ENCODE measurements around the gene DGKD. TPM values are rescaled to one million over a fixed set of nuclear protein-coding genes. Genes with fewer than 3 reads are reported as not detected.

Gene DGKD
- total RNA-seq, 1 experiment from 2014 or later: 52.0 TPM

- H3K9me2 ChIP-seq (ENCODE audit: insufficient read depth): no peaks in the 10 kb centered on the region
- no peak overlapping the region for H3K9ac ChIP-seq (ENCODE audit: low read length)
- H3K9me3 ChIP-seq (ENCODE audit: control insufficient read depth in 1 of 2, insufficient read depth in 1 of 2, low read depth in 1 of 2, low read length in 2 of 2): no peaks in the 10 kb centered on the region
- ChIA-PET RAD21 (ENCODE audit: low non-redundant PET in 1 of 2, low total read pairs in 2 of 2, uncharacterized antibody in 2 of 2, unreplicated experiment in 2 of 2) (no interaction called here), CTCF (no interaction called here), POLR2A (no interaction called here)
- intact Hi-C loops (cut with micrococcal nuclease): no loop called here
- H3K36me3 ChIP-seq (ENCODE audit: control insufficient read depth in 1 of 2, insufficient read depth in 2 of 2, low read length in 2 of 2): peaks cover 0 to 4% of the 10 kb centered on the region in 2 experiments; a peak in 1 of 4 replicates
- TF ChIP-seq ZNF274 (IDR thresholded peaks at IDR 0.05; ENCODE audit: low read depth, low read length) (no peak), REST (IDR thresholded peaks at IDR 0.05; ENCODE audit: low read depth) (no peak), POLR2A (IDR thresholded peaks at IDR 0.05; ENCODE audit: borderline replicate concordance, extremely low read depth, insufficient read depth, insufficient read length) (no peak), SIN3A (IDR thresholded peaks at IDR 0.05; ENCODE audit: low read depth) (no peak), MAX (IDR thresholded peaks at IDR 0.05) (no peak)
- no peaks in the 10 kb centered on the region; the same call in 1 of the 2 replicates for H4K20me1 ChIP-seq (ENCODE audit: insufficient read depth)
- no peak overlapping the region for H3K4me3 ChIP-seq (replicated peaks in 1 of 2; ENCODE audit: low read depth in 1 of 2, low read length in 2 of 2)
- no peak overlapping the region for H3K27ac ChIP-seq (ENCODE audit: low read depth, low read length)
- no peak overlapping the region for H3K4me2 ChIP-seq (ENCODE audit: low read length)
- no peak for DNase-seq (ENCODE audit: low read depth, low spot score)
- no peak for ATAC-seq
- H3K27me3 ChIP-seq (ENCODE audit: insufficient read depth, low read length): no peaks in the 10 kb centered on the region
- peaks cover 0 to 4% of the 10 kb centered on the region in 2 experiments; a peak in 2 of 4 replicates for H3K4me1 ChIP-seq (ENCODE audit: control insufficient read depth in 1 of 2, insufficient read depth in 2 of 2, low read length in 2 of 2)
- peaks cover 95% of the 10 kb centered on the region for H3K79me2 ChIP-seq (ENCODE audit: insufficient read depth, low read length)
- BruUV-seq (replicated peaks): no TSS peak
- no peak overlapping the region for H2AFZ ChIP-seq (ENCODE audit: low read depth, low read length, poor library complexity, severe bottlenecking)
These were observed 6.5 kb downstream of the DGKD start for GRCh38 chr2:233360771-233361176.

GRCh38 chr2:233361297-233361696 is 7.0 kb downstream of the DGKD start:
- POLR2A ChIA-PET: no interaction called here
- no peaks in the 10 kb centered on the region; a peak in 1 of 4 replicates for H3K4me1 ChIP-seq (ENCODE audit: control insufficient read depth in 1 of 2, insufficient read depth in 2 of 2, low read length in 2 of 2)
- no peak overlapping the region for H3K4me2 ChIP-seq (ENCODE audit: low read length)
- peaks cover 0 to 4% of the 10 kb centered on the region in 2 experiments; a peak in 1 of 4 replicates for H3K36me3 ChIP-seq (ENCODE audit: control insufficient read depth in 1 of 2, insufficient read depth in 2 of 2, low read length in 2 of 2)
- intact Hi-C loops (cut with micrococcal nuclease): no loop called here
- H3K9me3 ChIP-seq (ENCODE audit: control insufficient read depth in 1 of 2, insufficient read depth in 1 of 2, low read depth in 1 of 2, low read length in 2 of 2): no peaks in the 10 kb centered on the region
- DNase-seq (ENCODE audit: low read depth, low spot score) (no peak), ATAC-seq (no peak)
- TF ChIP-seq ZBTB33 (IDR thresholded peaks at IDR 0.05; ENCODE audit: extremely low read depth, insufficient replicate concordance, low read length) (no peak), POLR2A (IDR thresholded peaks at IDR 0.05; ENCODE audit: borderline replicate concordance, extremely low read depth, insufficient read depth, insufficient read length) (no peak), EZH2 (IDR thresholded peaks at IDR 0.05) (no peak), POLR2AphosphoS5 (IDR thresholded peaks at IDR 0.05; ENCODE audit: low read depth, low read length) (no peak), TCF7L2 (IDR thresholded peaks at IDR 0.05; ENCODE audit: borderline replicate concordance, extremely low read depth, insufficient read depth, insufficient read length) (no peak), SP1 (IDR thresholded peaks at IDR 0.05; ENCODE audit: low read depth) (no peak), JUND (IDR thresholded peaks at IDR 0.05) (no peak), CBX3 (IDR thresholded peaks at IDR 0.05; ENCODE audit: low read depth) (no peak), SIN3A (IDR thresholded peaks at IDR 0.05; ENCODE audit: low read depth) (no peak)
- no peak overlapping the region for H3K9ac ChIP-seq (ENCODE audit: low read length)
- H3K4me3 ChIP-seq (replicated peaks in 1 of 2; ENCODE audit: low read depth in 1 of 2, low read length in 2 of 2): no peak overlapping the region
- H3K27me3 ChIP-seq (ENCODE audit: insufficient read depth, low read length): no peaks in the 10 kb centered on the region
- H4K20me1 ChIP-seq (ENCODE audit: insufficient read depth): no peaks in the 10 kb centered on the region; the same call in 1 of the 2 replicates
- H3K27ac ChIP-seq (ENCODE audit: low read depth, low read length): no peak overlapping the region
- H3K79me2 ChIP-seq (ENCODE audit: insufficient read depth, low read length): peaks cover 94% of the 10 kb centered on the region
- no peak overlapping the region for H2AFZ ChIP-seq (ENCODE audit: low read depth, low read length, poor library complexity, severe bottlenecking)
- RAD21 ChIA-PET (ENCODE audit: low non-redundant PET in 1 of 2, low total read pairs in 2 of 2, uncharacterized antibody in 2 of 2, unreplicated experiment in 2 of 2): no interaction called here
- BruUV-seq (replicated peaks): no TSS peak
- no peaks in the 10 kb centered on the region for H3K9me2 ChIP-seq (ENCODE audit: insufficient read depth)
- CTCF ChIA-PET: no interaction called here
